ENCODE data around the gene C22orf42.
"Not testable (repeated sequence)": the region's sequence is repeated elsewhere in the genome, so short reads cannot be mapped to it uniquely, and the experiment has no call there.

C22orf42 gene

DNA sequence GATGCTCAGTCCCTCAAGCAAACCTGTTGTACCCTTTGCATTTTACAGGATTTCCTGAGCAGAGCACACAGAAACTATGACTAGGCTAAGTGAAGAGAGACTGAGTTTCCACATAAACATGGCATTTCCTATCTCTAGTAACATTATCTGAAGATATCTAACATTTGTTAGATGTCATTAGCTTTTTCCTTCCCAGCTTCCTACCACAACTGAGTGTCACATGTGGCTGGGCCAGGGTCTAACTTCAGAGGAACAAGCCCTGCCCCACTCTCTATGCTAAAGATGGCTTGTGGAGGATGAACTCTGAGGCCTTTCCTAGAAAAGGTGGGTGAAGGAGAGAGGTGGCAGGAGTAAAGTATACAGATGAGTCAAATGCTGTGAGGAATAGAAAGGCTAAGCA, 16.5 kb downstream of the C22orf42 start:
- Histone ChIP-seq H3K36me3 (ENCODE audit: control insufficient read depth, insufficient read depth, low read length) (no peaks in the 10 kb centered on the region), H3K4me3 (ENCODE audit: low read length) (no peak overlapping the region), H3K9ac (ENCODE audit: low read length) (no peak overlapping the region), H3K27ac (ENCODE audit: low read depth, low read length) (no peak overlapping the region), H3K4me1 (ENCODE audit: control insufficient read depth, insufficient read depth, low read length) (no peaks in the 10 kb centered on the region), H3K27me3 (ENCODE audit: control insufficient read depth, insufficient read depth, low read length) (no peaks in the 10 kb centered on the region)

DNA sequence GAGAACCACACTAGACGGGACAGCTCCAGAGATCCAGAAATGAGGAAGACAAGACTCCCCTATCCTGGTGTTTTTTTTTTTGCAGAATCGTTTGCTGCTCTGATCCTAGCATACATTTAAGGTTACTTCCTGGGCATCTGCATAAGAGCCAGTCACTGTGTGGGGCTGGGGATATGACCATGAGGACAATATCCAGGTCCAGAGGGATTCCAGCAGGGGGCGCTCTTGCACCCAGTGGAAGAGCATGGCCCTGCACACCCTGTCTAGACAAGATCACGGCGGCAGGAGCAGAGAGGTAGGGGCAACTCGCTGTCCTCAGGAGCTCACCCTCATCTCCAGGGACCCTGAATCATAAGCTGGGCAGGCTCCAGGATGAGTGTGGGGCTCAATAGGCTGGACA, 18.4 kb downstream of the C22orf42 start:
- H3K4me3 ChIP-seq (ENCODE audit: low read length); H3K27ac ChIP-seq (ENCODE audit: low read depth, low read length); H3K9ac ChIP-seq (ENCODE audit: low read length); H3K4me1 ChIP-seq (ENCODE audit: control insufficient read depth, insufficient read depth, low read length); H3K36me3 ChIP-seq (ENCODE audit: control insufficient read depth, insufficient read depth, low read length); H3K27me3 ChIP-seq (ENCODE audit: control insufficient read depth, insufficient read depth, low read length): not testable (repeated sequence)

DNA sequence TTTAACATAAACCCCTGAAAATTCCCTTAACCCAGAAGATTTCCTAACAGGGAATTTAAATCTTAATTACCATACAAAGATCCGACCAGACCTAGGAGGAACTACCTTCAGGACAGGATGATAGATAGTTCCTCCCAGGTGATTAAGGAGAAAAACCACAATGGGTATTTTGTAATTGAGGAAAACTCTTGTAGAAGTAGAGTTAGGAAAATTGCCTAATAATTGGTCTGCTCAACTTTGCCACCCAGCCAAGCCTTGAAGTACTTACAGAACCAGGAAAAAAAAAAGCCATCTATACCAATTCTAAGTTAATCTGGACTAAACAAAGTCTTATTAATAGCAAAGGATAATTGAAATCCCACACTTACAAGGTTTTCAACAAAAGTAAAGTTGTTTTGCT, 20.5 kb downstream of the C22orf42 start:
- H3K4me1 ChIP-seq (ENCODE audit: control insufficient read depth, insufficient read depth, low read length); H3K9ac ChIP-seq (ENCODE audit: low read length); H3K27ac ChIP-seq (ENCODE audit: low read depth, low read length); H3K4me3 ChIP-seq (ENCODE audit: low read length); H3K27me3 ChIP-seq (ENCODE audit: control insufficient read depth, insufficient read depth, low read length); H3K36me3 ChIP-seq (ENCODE audit: control insufficient read depth, insufficient read depth, low read length): not testable (repeated sequence)

DNA sequence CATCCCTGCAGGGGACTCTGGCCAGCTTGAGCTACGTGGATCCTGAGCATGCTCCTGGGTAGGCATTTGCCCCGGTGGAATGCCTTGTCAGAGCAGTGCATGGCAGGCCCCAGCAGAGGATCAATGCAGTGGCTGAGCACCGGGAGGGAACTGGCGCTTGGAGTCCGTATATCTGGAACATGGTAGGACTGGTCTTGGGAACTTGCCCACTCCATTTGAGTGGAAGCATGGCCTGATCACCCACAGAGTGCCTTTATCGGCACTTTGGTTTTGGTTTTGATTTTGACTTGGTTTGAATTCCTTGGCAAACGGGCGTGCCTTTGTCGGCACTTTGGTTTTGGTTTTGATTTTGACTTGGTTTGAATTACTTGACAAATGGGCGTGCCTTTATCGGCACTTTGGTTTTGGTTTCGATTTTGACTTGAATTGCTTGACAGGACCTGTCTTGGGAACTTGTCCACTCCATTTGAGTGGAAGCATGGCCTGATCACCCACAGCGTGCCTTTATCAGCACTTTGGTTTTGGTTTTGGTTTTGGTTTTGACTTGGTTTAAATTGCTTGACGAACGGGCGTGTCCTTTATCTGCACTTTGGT, 21.3 kb downstream of the C22orf42 start:
- H3K27ac ChIP-seq (ENCODE audit: low read depth, low read length); H3K36me3 ChIP-seq (ENCODE audit: control insufficient read depth, insufficient read depth, low read length); H3K9ac ChIP-seq (ENCODE audit: low read length); H3K4me1 ChIP-seq (ENCODE audit: control insufficient read depth, insufficient read depth, low read length); H3K27me3 ChIP-seq (ENCODE audit: control insufficient read depth, insufficient read depth, low read length): not testable (repeated sequence)
- peak overlapping the region; percentile 35 for H3K4me3 ChIP-seq (ENCODE audit: low read length)

DNA sequence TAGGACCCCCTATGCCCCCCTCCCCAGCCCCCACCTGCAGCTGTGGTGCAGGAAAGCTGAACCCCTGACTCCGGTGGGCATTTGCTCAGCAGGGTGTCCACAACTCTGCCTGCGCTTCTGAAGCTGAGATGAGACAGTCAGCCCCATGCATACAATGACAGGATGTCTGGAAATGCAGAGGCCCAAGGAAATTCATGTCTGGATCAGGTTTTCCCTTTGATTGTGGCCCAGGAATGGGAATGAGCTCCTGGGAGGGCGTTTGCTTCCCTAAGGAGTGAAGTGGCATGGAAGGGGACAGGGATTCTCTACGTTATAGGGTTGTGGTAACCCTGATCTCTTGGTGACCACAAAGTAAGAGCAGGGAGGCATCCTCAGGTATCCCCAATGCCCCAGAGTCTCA, 22.2 kb downstream of the C22orf42 start:
- H3K4me3 ChIP-seq (ENCODE audit: low read length); H3K27ac ChIP-seq (ENCODE audit: low read depth, low read length): not testable (repeated sequence)

DNA sequence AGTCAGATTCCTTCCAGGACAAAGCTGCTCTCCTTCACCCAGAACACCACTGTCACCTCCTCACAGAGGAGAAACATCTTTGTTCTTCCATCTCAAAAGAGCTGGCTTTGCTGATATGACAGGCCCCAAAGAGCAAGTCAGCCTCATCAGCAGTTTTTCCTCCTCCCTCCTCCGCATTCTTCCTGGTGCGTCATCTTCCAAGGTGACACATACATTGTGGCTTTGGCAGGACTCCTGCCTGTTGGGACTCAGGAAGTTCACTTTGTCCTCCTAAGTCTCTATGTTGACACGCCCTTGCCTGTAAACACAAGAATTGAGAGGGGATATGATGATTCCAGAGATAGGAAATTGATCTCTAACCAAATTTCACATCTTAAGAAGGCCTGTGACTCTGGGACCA, 23.1 kb downstream of the C22orf42 start:
- H3K36me3 ChIP-seq (ENCODE audit: control insufficient read depth, insufficient read depth, low read length); H3K27me3 ChIP-seq (ENCODE audit: control insufficient read depth, insufficient read depth, low read length); H3K27ac ChIP-seq (ENCODE audit: low read depth, low read length); H3K9ac ChIP-seq (ENCODE audit: low read length); H3K4me1 ChIP-seq (ENCODE audit: control insufficient read depth, insufficient read depth, low read length); H3K4me3 ChIP-seq (ENCODE audit: low read length): not testable (repeated sequence)

More for the DNA sequence above, 22.2 kb downstream of the C22orf42 start:
- not testable (repeated sequence) for H3K9ac ChIP-seq (ENCODE audit: low read length); H3K27me3 ChIP-seq (ENCODE audit: control insufficient read depth, insufficient read depth, low read length); H3K4me1 ChIP-seq (ENCODE audit: control insufficient read depth, insufficient read depth, low read length); H3K36me3 ChIP-seq (ENCODE audit: control insufficient read depth, insufficient read depth, low read length)

DNA sequence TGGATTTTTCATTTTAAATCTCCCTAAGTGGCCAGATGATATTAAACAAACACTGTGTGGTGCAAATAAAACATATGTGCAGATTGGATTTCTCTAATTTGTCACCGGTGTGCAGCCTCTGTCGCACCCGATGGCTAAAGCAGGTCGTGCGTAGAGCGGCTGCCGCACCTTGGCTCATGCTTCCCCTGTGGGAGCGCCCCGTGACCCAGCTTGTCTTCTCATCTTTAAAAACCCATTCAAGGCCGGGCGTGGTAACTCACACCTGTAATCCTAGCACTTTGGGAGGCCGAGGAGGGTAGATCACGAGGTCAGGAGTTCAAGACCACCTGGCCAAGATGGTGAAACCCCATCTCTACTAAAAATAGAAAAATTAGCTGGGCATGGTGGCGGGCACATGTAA, 24.3 kb downstream of the C22orf42 start:
- not testable (repeated sequence) for H3K27me3 ChIP-seq (ENCODE audit: control insufficient read depth, insufficient read depth, low read length); H3K27ac ChIP-seq (ENCODE audit: low read depth, low read length); H3K36me3 ChIP-seq (ENCODE audit: control insufficient read depth, insufficient read depth, low read length); H3K4me1 ChIP-seq (ENCODE audit: control insufficient read depth, insufficient read depth, low read length); H3K4me3 ChIP-seq (ENCODE audit: low read length); H3K9ac ChIP-seq (ENCODE audit: low read length)

DNA sequence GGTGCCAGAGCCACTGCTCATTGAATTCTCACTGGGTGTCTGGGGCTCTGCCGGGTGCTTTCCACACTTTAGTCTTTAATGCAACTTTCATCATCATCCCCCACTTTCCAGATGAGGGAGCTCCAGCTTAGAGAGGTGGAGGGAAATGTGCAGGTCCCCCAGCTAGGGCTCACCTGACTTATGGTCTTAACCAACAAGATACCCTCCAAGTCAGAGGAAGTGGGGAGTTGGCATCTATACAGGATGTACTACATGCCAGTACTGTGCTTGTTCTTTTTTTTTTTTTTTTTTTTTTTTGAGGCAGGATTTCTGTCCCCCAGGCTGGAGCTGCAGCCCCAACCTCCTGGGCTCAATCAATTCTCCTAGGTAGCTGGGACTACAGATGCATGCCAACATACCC, 26.3 kb downstream of the C22orf42 start:
- Histone ChIP-seq H3K4me1 (ENCODE audit: control insufficient read depth, insufficient read depth, low read length) (no peaks in the 10 kb centered on the region), H3K9ac (ENCODE audit: low read length) (no peak overlapping the region), H3K4me3 (ENCODE audit: low read length) (no peak overlapping the region), H3K27me3 (ENCODE audit: control insufficient read depth, insufficient read depth, low read length) (peaks cover 4% of the 10 kb centered on the region), H3K36me3 (ENCODE audit: control insufficient read depth, insufficient read depth, low read length) (no peaks in the 10 kb centered on the region), H3K27ac (ENCODE audit: low read depth, low read length) (no peak overlapping the region)

DNA sequence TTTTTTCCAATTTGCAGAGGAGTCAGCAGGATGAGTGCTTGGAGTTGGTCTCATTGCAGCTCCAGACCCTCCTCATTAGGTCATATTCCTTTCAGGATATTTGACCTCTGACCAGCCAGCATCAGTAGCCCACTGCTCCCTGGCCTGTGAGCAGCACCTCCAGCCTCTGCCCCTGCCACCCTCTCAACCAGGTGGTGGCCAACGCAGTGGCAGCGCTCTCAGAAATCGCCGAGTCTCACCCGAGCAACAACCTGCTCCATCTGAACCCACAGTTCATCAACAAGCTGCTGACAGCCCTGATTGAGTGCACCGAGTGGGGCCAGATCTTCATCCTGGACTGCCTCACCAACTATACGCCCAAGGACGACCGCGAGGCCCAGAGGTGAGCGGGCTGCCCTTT, 27.0 kb downstream of the C22orf42 start:
- Histone ChIP-seq H3K36me3 (ENCODE audit: control insufficient read depth, insufficient read depth, low read length) (no peaks in the 10 kb centered on the region), H3K27ac (ENCODE audit: low read depth, low read length) (no peak overlapping the region), H3K9ac (ENCODE audit: low read length) (no peak overlapping the region), H3K4me1 (ENCODE audit: control insufficient read depth, insufficient read depth, low read length) (no peaks in the 10 kb centered on the region), H3K27me3 (ENCODE audit: control insufficient read depth, insufficient read depth, low read length) (peaks cover 4% of the 10 kb centered on the region), H3K4me3 (ENCODE audit: low read length) (no peak overlapping the region)

DNA sequence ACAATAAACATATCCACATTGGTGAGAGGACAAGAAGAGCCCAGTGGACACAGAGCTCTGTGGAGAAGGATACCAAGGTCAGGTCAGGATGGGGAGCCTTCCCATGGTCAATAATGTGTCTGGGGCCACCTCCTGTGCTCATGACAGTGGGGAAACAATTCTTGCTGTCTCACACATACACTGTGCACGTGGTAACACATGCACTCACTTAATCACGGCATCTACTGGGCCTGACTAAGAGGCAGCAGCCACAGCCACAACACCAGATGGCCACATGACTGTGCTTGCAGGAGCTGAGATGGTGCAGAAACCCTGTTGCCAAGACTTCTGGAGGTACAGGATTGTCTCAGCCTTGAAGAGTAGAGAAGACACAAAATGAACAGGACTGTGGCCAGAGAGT, 28.6 kb downstream of the C22orf42 start:
- no peak overlapping the region for H3K4me3 ChIP-seq (ENCODE audit: low read length)
- no peak overlapping the region for H3K9ac ChIP-seq (ENCODE audit: low read length)
- H3K4me1 ChIP-seq (ENCODE audit: control insufficient read depth, insufficient read depth, low read length), result no peaks in the 10 kb centered on the region
- peaks cover 4% of the 10 kb centered on the region for H3K27me3 ChIP-seq (ENCODE audit: control insufficient read depth, insufficient read depth, low read length)
- H3K36me3 ChIP-seq (ENCODE audit: control insufficient read depth, insufficient read depth, low read length), result no peaks in the 10 kb centered on the region
- no peak overlapping the region for H3K27ac ChIP-seq (ENCODE audit: low read depth, low read length)

DNA sequence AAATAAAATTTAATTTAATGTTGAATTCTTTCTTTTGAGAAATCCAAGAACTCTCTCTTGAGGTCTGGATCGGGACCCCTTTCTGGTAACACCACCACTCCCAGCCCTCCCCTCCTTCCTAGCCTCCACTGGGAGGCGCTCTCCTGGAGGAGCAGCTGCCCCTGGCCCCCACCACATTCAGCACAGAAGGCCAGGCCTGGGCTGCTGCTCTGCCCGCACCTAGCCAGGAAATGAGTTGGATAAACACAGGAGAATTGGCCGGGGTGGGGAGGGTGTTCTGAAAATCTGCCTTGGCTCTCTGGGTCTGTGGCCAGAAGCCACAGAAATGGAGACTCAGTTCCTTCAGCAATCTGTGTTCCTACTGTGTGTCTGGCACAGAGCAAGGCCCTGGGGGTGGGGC, 31.2 kb downstream of the C22orf42 start:
- Histone ChIP-seq H3K9ac (ENCODE audit: low read length) (no peak overlapping the region), H3K4me1 (ENCODE audit: control insufficient read depth, insufficient read depth, low read length) (no peaks in the 10 kb centered on the region), H3K36me3 (ENCODE audit: control insufficient read depth, insufficient read depth, low read length) (no peaks in the 10 kb centered on the region), H3K27ac (ENCODE audit: low read depth, low read length) (no peak overlapping the region), H3K4me3 (ENCODE audit: low read length) (no peak overlapping the region), H3K27me3 (ENCODE audit: control insufficient read depth, insufficient read depth, low read length) (no peaks in the 10 kb centered on the region)

DNA sequence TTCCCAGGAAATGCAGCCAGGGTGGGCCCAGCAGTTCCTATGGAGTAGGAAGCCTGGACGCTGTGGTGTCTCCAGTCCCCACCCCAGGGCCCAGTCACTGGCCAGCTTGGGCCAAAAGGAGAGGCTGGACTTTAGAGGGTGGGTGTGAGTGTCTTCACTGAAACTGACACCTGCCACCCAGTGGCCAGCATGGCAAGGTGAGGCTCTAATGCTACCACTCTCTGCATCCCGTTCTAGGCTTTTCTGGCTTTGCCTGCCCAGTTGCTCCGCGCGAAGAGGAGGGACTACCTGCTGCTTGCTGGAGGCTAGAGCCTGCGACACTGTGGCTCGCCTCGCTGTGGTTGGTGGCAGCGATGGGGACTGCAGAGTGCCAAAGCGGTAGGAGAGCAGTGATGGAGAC, 35.4 kb downstream of the C22orf42 start:
- Histone ChIP-seq H3K36me3 (ENCODE audit: control insufficient read depth, insufficient read depth, low read length) (no peaks in the 10 kb centered on the region), H3K9ac (ENCODE audit: low read length) (no peak overlapping the region), H3K4me1 (ENCODE audit: control insufficient read depth, insufficient read depth, low read length) (no peaks in the 10 kb centered on the region), H3K4me3 (ENCODE audit: low read length) (no peak overlapping the region), H3K27ac (ENCODE audit: low read depth, low read length) (no peak overlapping the region), H3K27me3 (ENCODE audit: control insufficient read depth, insufficient read depth, low read length) (no peaks in the 10 kb centered on the region)

DNA sequence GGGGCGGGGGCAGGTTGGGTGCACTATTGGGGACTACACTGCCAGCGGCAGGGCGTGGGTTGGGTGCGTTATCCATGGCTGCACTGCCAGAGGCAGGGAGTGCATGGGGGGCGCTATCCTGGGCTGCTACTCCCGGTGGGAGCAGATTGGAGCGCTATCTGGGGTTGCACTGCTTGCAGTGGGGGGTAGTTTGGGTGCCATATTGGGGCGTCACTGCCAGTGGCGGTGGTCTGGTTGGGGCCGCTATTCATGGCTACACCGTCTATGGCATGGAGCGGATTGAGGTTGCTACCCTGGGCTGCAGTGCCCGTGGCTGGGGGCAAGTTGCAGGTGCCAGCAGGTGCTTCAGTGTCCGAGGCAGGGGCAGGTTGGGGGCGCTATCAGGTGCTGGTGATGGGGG, 36.2 kb downstream of the C22orf42 start:
- Histone ChIP-seq H3K9ac (ENCODE audit: low read length) (no peak overlapping the region), H3K36me3 (ENCODE audit: control insufficient read depth, insufficient read depth, low read length) (no peaks in the 10 kb centered on the region), H3K27ac (ENCODE audit: low read depth, low read length) (no peak overlapping the region), H3K4me1 (ENCODE audit: control insufficient read depth, insufficient read depth, low read length) (no peaks in the 10 kb centered on the region), H3K4me3 (ENCODE audit: low read length) (no peak overlapping the region), H3K27me3 (ENCODE audit: control insufficient read depth, insufficient read depth, low read length) (no peaks in the 10 kb centered on the region)

All from rectal smooth muscle tissue (tissue), 1 donor.